Fibroblast of skin of abdomen (primary cell): Measurements from ENCODE around the gene URAD.
"Not testable (repeated sequence)": the region's sequence is repeated elsewhere in the genome, so short reads cannot be mapped to it uniquely, and the experiment has no call there.

Source experiments
- DNase-seq: peaks from one replicate; pipeline ENCODE4 v3.0.0-alpha.2; 2013

URAD gene

GRCh38 chr13:27969866-27970229, 18.6 kb downstream of the URAD start:
- no peak for DNase-seq

- no peak for DNase-seq
These were observed 19.2 kb downstream of the URAD start, which contains the start of gene CDX2 for GRCh38 chr13:27969082-27969865. CDX2 (minus strand) TSS chr13:27969315; CDS start chr13:27969006, 309 bp downstream.

DNA sequence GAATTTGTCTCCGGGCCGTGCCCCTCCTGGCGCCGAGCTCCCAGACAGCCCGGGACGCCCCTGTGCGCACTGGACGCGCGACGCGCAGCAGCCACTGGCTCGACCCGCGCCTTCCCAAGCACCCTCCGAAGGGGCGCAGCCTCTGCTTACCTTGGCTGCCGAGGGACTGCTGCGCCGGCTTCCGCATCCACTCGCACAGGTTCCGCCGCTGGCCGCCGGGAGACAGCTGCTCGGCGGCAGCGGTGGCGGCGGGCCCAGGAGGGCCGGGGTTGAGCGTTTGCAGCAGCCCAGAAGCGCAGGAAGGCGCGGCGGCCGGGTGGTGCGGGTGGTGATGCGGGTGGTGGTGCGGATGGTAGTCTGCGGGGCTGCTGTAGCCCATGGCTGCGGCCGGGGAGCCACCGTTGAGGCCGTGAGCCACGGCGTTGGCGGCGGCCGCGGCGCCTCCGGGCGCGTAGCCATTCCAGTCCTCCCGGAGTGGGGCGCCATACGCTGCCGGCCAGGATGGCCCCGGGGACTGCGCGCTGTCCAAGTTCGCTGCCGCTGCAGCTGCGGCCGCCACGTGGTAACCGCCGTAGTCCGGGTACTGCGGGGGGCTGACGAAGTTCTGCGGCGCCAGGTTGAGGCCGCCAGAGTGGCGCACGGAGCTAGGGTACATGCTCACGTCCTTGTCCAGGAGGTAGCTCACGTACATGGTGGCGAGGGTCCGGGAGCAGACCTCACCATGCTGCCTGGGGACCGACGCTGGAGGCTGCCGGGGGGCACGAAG, 20.0 kb downstream of the URAD start:
- DNase-seq: no peak

DNA sequence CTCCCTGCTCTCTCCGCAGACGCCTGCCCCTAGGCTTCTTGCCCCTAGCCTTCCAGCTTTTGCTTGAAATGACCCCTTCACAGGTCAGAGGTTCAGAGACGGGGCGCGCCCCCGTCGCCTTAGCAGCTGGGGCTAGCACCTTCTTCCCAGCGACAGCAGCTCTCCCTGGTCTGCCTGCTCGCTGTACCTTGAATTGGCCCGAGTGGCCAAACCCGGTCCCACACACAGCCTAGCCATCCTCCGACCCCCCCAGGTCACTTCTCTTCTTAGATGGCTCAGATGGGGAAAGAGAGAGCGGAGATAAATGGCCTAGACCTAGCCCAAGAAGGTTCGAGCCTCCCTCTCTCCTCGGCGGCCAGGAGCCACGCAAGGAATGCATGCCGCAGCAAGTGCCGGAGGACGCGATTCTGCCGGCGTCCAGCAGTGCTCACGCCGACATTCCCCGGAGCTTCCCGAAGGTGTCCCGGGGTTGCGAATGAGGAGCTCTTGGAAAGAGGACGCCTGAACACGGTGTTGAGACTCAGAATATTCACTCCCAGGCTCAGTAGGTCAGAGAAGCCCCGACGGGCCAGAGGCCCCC, 20.7 kb downstream of the URAD start:
- no peak for DNase-seq

GRCh38 chr13:27967203-27967735, 21.2 kb downstream of the URAD start:
- no peak for DNase-seq

GRCh38 chr13:27966641-27967202, 21.8 kb downstream of the URAD start:
- DNase-seq: no peak

GRCh38 chr13:27965740-27966640, 22.5 kb downstream of the URAD start:
- no peak for DNase-seq

DNA sequence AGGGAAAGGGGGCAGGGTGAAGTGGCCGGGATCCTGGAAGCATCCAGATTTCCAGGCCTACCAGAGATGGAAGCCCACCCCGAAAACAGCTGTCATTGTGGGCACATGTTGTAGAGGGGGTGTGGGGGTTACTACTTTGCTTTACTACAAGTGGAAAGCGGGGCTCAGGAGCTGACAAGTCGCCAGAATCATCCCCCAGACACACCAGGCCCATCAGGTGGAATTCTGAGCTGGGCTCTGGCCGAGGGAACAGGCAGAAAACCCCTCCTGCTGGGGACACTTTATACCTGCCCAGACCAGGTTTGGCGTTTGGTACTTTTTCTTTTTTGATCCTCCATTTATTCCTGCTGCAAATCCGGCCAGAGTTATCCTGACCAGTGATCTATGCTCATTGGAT, 23.2 kb downstream of the URAD start:
- no peak for DNase-seq

- no peak for DNase-seq
These were observed 23.7 kb downstream of the URAD start for GRCh38 chr13:27964741-27965323.

GRCh38 chr13:27964206-27964605, 24.3 kb downstream of the URAD start:
- DNase-seq: not testable (repeated sequence)

DNA sequence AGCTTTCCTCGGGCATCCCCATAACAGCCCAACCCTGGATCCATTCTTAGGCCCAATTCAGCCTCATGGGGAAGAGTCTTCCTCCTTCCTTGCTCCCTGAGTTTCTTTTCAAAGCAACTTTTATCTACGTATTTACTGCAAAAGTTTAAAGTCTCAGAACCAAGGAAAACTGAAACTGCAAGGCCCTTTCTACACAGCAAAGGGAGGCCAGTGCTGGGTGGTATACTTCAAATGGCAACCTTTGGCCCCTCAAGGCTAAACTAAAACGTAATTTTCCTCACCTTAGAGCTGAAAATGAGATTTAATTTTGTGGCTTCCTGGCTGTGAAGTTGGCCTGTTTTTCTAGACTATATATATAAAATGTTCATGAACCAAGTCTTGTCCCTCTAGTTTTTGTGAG, 25.0 kb downstream of the URAD start:
- no peak for DNase-seq

DNA sequence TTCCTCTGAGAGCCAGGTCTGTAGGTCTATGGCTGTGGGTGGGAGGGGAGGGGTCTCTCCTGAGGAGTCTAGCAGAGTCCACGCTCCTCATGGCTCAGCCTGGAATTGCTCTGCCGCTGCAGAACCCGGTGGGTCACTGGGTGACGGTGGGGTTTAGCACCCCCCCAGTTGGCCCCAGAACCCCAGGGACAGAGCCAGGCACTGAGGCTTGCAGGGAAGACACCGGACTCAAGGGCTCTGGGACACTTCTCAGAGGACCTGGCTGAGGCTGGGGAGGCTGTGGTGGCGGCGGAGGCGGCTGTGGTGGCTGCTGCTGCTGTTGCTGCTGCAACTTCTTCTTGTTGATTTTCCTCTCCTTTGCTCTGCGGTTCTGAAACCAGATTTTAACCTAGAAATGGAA, 25.5 kb downstream of the URAD start:
- no peak for DNase-seq

DNA sequence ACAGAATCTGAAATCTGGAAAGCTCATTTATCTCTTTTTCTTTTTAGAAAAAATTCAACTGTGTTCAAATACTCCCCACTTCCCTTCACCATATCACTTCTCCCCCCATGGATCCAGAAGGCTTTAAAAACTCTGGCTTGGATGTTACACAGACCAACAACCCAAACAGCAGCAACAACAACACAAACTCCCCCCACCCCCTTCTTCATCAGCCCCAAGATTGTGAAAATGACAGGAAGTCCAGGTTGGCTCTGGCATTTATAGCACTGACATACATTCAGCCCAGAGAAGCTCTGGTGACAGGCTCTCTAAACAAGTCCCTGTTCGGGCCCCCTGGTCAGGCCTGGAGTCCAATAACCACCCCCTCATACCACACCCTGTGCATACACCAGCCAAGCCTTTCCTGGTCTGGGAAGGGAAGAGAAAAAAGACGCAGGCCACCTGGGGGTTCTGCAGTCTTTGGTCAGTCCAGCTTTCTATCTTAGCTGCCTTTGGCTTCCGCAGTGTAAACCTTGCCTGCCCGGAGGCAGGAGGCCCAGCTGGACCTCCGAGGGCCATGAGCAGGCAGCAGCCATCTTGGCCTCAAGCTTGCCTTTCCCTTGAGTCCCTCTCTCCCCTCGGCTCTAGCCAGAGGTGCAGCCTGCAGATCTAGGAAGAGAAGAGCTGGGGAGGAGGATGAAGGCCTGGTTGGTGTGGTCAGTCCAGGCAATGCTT, 26.2 kb downstream of the URAD start:
- no peak for DNase-seq

GRCh38 chr13:27961227-27962085, 27.0 kb downstream of the URAD start:
- no peak for DNase-seq

GRCh38 chr13:27960362-27961226, 27.9 kb downstream of the URAD start:
- DNase-seq: no peak

- DNase-seq: no peak
These were observed 28.5 kb downstream of the URAD start for GRCh38 chr13:27959976-27960361.

GRCh38 chr13:27956576-27957300, 31.8 kb downstream of the URAD start:
- no peak for DNase-seq

- no peak for DNase-seq
These were observed 33.4 kb downstream of the URAD start for GRCh38 chr13:27955014-27955591.
